ENCODE data around the gene CYP4F2.
"Not testable (repeated sequence)": the region's sequence is repeated elsewhere in the genome, so short reads cannot be mapped to it uniquely, and the experiment has no call there.

CYP4F2 gene

GRCh38 chr19:15846923-15847322 lies 51.0 kb downstream of the CYP4F2 start:
- no peak for DNase-seq (ENCODE audit: low read depth)

- not testable (repeated sequence) for DNase-seq (ENCODE audit: low read depth)
Measured at GRCh38 chr19:15843894-15844222, 54.0 kb downstream of the CYP4F2 start.

GRCh38 chr19:15843203-15843893 lies 54.5 kb downstream of the CYP4F2 start:
- DNase-seq (ENCODE audit: low read depth): no peak

- no peak for DNase-seq (ENCODE audit: low read depth)
Measured at GRCh38 chr19:15841875-15842569, 55.9 kb downstream of the CYP4F2 start.

GRCh38 chr19:15840833-15841232 lies 57.0 kb downstream of the CYP4F2 start:
- DNase-seq (ENCODE audit: low read depth): no peak

GRCh38 chr19:15839888-15840287 lies 58.0 kb downstream of the CYP4F2 start:
- DNase-seq (ENCODE audit: low read depth): not testable (repeated sequence)

- no peak for DNase-seq (ENCODE audit: low read depth)
Measured at GRCh38 chr19:15838351-15838750, 59.5 kb downstream of the CYP4F2 start.

- DNase-seq (ENCODE audit: low read depth): no peak
Measured at GRCh38 chr19:15837221-15837731, 60.6 kb downstream of the CYP4F2 start.

- DNase-seq (ENCODE audit: low read depth): peak; percentile 91
Measured at GRCh38 chr19:15836330-15837220, 61.3 kb downstream of the CYP4F2 start.

- peak; percentile 19 for DNase-seq (ENCODE audit: low read depth)
Measured at GRCh38 chr19:15835565-15836329, 62.1 kb downstream of the CYP4F2 start.

GRCh38 chr19:15834232-15834631 lies 63.6 kb downstream of the CYP4F2 start:
- not testable (repeated sequence) for DNase-seq (ENCODE audit: low read depth)

- no peak for DNase-seq (ENCODE audit: low read depth)
Measured at GRCh38 chr19:15831626-15832025, 66.2 kb downstream of the CYP4F2 start.

GRCh38 chr19:15829786-15830185 lies 68.1 kb downstream of the CYP4F2 start:
- no peak for DNase-seq (ENCODE audit: low read depth)

GRCh38 chr19:15829306-15829698 lies 68.6 kb downstream of the CYP4F2 start:
- no peak for DNase-seq (ENCODE audit: low read depth)

GRCh38 chr19:15828611-15829305 lies 69.1 kb downstream of the CYP4F2 start:
- not testable (repeated sequence) for DNase-seq (ENCODE audit: low read depth)

GRCh38 chr19:15828121-15828610 lies 69.7 kb downstream of the CYP4F2 start:
- DNase-seq (ENCODE audit: low read depth): no peak

Measured in activated T-helper 9 cell treated with anti-CD3 and anti-CD28 coated beads, Interleukin-2, amount 50 U/mL, for 16 hours (primary cell).